ENCODE measurements around the gene DIS3.
A peak's percentile ranks its signal among the peaks of the same experiment; 100 is the strongest.
"Not testable (repeated sequence)": the region's sequence is repeated elsewhere in the genome, so short reads cannot be mapped to it uniquely, and the experiment has no call there.

DIS3 gene

DNA sequence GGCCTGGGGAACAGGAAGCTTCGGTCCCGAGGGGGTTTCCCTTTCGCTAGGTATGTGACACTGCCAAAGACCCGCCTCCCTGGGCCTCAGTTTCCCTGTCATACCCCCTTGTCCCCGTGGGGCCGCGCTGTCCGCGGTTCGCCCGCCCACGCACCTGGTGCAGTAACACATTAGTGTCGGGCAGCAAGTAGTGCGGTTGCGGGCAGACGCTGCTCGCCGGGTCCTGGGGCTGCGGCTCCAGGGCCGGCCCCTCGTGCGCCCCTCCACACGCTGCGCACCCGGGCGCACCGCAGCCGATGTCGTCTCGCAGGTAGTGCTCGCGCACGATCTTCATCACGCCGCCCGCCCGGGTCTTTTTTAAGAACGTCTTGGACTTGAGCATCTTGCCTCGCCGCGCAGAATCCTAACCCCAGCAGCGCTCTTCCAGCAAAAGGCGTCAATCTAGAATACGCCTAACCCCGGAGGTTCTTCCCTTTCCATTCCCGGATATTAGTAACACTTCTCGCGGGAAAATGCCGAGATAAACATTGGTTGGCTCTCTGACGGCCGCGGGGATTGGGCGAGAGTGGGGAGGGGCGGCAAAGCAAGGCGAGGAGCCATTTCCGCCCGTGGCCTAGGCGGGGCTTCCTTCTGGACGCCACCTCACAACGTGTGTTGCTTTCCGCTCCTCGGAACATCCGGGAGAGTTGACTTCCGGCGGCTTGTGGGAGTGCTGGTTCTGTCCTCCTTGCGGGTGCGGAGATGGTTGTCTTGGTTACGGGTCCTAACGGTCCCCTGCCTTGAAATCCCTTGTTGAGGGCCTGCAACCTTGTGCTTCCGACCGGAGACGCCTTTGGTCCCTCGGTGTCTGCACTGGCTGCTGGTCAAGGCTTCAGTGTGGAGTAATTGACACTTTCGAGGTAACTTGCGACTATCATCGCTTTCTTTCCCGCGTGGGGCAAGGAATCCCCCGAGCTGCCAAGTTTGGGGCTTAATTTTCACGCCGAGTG, at the start of gene DIS3, which contains the start of gene PIBF1:
Gene DIS3, minus strand, starts transcription at position 450 of the 989 bp plus-strand sequence. Its CDS starts 68 bp downstream, at position 382.
Gene PIBF1, plus strand, starts transcription at position 683 of the 989 bp plus-strand sequence. CDS start 1,337 bp downstream, outside the sequence.
- peak; percentile 86 for DNase-seq

DNA sequence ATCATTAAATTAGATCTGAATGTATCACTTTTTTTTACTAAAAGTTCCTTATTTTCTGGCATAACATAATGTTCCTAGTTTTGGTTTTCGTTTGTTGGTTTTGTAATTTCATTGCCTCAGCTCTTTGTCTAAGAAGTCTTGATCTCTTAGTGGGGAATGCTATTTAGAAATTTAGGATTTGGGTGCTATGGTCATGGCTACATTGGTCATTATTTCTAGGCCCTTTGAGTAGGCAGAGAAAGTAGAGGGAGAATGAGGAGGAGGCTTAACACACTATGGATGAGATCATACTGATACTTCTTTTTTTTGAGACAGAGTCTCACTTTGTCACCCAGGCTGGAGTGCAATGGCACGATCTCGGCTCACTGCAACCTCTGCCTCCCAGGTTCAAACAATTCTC, 42.0 kb upstream of the DIS3 start:
- no peak for DNase-seq

DNA sequence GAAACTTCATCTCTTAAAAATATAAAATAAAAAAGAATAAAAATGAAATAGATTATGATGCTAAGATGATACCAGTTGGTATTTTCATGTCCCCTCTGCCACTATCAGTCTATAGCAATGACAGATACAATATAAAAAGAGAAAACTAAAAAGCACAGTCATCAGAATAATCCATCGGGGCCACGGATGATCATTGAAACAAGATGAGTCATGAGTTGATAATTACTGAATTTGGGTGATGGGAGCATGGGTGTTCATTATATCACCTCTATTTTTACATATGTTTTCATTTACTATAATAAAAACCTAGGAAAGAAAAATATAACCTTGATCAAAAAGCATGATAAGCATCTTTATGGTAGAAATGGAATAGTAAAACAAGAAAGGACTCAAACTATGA, 41.4 kb upstream of the DIS3 start:
- no peak for DNase-seq

GRCh38 chr13:72820898-72821279, 39.2 kb upstream of the DIS3 start:
- DNase-seq = no peak

DNA sequence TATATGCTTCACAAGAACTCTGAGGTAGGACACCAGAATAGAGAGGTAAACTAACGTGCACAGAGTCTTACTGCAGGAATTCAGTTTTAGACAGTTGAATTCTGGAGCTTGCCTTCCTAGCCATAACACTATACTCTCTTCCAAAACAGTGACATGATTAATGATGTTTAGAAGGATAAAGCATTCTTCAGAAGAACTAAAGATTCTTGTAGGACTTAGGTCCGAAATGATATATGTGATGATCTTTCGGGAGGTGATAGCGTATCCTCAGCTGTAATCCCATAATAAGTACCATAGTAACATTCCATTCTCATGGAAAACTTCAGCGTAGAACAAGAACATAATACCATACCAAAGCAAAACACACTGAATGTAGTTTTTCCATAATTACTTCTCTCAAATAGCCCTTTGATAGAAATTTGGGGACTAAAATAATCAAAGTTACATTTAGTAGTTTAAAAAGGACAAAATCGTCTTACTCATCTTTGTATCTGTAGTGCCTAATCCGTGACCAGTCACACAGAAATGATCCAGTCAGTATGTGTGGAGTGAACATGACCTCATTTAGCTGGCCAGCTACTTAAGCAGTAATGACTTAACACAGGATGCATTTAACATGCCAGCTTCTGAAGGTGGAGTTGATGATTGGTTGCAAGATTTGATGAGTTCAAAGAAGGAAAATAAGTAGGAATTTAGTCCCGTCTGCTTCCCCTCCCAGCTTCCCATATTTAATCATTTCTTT, 38.6 kb upstream of the DIS3 start:
- no peak for DNase-seq

DNA sequence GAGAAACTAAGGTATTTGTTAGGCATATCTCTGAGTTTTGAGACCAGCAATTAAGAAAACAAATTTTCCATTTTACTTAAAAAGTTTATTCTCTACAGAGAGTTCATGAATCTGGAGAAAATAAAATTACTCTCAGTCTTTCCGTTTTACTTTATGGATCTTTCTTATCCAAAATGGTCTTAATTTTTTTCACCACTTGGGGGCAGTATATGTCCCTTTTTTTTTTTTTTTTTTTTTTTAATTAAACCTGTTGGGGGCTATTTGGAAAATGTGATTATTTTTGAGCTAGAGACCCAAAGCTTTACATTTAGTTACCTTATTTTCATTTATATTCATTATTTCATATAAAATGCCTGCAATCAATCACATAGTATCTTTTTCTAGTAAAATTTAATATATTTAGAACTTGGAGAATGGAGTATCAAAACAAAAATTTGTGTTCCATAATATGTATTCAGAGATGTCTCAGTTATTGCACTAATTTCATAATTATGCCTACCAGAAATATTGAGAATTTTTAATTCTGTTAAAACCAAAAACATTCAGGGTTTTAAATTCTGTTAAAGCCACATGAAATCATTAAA, 27.3 kb upstream of the DIS3 start:
- no peak for DNase-seq

GRCh38 chr13:72806514-72806913, 24.8 kb upstream of the DIS3 start:
- not testable (repeated sequence) for DNase-seq

- peak; percentile 22 for DNase-seq
Measured at GRCh38 chr13:72805676-72806346, 24.1 kb upstream of the DIS3 start.

GRCh38 chr13:72804301-72804700, 22.6 kb upstream of the DIS3 start:
- DNase-seq = no peak

DNA sequence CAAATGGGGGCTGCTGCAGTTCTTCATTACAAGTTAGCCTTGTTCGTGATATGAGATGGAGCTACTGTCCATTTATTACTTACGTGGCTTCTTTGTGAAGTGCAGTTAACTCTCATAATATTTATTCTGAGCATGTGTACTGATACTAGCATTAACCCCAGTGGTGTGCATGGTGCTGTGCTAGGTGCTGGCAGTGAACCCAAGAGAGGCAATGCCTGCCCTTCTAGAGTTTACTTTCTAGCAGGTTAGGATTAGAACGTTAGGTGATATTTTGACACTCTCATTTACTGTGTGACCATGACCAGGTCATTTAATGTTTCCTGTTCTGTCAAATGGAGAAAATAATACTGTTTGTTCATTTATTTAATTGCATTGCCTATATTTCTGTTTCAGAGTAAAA, 17.1 kb upstream of the DIS3 start:
- no peak for DNase-seq

DNA sequence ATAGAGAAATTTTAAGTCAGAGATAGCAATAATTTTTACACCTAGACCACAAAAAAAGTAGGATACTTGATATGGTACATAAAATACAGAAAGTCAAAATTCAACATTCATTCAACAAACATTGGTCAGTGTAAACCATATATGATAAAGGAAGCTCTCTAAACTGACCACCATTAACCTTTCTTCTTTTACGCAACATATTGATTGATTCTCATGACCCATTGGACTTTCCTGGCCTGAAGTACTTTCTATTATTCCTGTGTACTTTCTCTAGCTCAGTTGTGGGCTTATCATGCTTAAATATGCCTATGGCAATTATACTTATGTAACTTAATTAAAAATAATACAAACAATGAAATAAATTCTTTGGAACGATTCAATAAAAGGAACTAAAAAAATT, 10.9 kb upstream of the DIS3 start:
- DNase-seq = no peak

GRCh38 chr13:72788831-72789230, 7.1 kb upstream of the DIS3 start:
- DNase-seq = no peak

- DNase-seq = not testable (repeated sequence)
Measured at GRCh38 chr13:72784679-72785078, 3.0 kb upstream of the DIS3 start.

- peak; percentile 4 for DNase-seq
Measured at GRCh38 chr13:72782717-72783116, 1.0 kb upstream of the DIS3 start.

DNA sequence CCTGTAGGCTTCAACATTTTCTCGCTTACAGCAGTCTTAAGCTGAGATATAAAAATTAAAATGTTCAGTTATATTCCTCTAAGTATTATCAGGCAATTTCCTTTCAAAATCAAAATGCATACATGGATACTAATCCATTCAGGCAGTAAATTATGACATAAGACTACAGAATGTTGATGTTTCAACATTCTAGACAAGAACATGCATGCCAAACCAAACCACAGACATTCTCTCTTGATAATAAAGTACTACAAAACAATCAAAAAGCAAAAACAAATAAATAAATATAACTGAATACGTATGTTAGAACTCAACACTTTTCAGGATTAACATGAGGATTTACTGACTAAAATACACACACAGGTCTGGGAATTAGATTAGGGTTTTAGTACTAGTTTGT, 7.7 kb downstream of the DIS3 start:
- DNase-seq = no peak

DNA sequence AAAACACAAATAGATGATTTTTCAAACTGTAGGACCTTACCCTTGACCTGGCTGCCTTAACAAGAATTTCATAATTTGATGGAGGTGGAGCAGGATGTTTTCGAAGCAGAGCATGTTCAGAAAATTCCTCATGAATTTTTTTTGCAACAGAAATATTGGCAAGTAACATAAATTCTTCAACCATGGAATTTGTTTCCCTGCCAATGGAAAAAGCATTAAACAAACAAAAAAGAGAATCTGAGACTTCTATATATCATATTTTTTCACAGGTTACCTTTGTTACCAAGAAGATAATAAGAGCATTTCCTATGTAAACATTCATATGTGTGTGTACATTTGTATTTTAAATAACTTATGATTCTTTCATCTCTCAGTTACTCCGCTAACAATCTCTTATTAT, 18.3 kb downstream of the DIS3 start:
- DNase-seq = no peak

DNA sequence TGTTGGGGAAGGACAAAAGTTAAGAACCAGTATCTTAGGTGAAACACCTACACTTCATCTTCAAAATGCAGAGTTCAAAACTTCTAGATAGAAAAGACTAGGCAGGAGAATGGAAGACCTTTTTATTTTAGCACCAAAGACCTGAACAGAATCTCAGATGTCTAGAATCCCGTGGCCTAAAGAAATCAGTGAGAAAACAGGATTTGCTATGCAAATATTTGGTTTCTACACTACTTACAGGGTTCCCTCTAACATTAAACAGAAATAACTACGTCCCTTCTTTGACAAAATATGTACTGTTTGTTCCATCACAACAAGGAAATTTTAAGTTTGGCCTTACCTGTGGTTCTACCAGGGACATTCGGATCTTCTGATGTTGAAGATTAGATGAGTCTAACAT, 21.5 kb downstream of the DIS3 start:
- DNase-seq = no peak

DNA sequence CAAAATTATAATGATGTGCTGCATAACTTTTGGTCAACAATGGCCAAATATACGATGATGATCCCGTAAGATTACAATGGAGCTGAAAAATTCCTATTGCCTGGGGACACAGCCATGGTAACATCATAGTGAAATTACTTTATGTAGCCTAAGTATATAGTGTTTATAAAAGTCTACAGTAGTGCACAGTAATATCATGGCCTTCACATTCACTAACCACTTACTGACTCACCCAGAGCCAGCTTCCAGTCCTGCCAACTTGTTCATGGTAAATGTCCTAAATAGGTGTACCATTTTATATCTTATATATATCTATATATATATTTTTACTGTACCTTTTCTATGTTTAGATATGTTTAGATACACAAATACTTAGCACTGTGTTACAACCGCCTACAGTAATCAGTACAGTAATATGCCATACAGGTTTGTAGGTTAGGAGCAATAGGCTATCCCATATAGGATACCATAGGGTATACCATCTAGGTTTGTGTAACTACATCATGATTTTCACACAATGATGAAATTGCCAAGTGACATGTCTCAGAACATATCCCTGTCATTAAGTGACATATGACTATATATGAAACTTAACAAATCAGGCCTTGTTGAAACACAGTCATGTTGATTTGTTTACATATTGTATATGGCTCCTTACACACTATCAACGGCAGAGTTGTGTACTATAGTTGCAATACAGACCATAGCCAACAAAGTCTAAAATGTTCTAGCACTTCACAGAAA, 23.7 kb downstream of the DIS3 start:
- DNase-seq = no peak

DNA sequence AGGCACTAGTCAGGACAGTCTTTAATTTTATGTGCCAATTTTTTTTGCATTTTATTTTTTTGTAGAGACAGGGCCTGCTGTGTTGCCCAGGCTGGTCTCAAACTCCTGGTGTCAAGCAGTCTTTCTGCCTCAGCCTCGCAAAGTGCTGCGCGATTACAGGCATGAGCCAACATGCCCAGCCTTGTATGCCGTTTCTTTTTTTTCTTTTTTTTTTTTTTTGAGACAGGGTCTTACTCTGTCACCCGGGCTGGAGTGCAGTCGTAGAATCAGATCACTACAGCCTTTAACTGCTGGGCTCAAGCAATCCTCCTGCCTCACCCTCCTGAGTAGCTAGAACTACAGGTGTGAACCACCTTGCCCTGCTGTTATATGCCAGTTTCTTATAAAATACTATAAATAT, 27.6 kb downstream of the DIS3 start:
- no peak for DNase-seq

DNA sequence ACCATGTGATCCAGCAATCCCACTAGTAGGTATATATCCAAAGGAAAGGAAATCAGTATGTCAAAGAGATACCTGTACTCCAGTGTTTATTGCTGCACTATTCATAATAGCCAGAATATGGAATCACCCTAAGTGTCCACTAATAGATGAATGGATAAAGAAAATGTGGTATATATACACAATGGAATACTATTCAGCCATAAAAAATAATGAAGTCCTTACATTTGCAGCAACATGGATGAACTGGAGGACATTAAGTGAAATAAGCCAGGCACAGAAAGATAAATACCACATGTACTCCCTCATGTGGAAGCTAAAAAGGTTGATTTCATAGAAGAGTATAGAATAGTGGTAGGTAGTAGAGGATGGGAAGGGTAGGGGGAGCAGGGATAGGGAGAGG, 30.5 kb downstream of the DIS3 start:
- no peak for DNase-seq

- DNase-seq = no peak
Measured at GRCh38 chr13:72745260-72745659, 36.4 kb downstream of the DIS3 start.

- DNase-seq = no peak
Measured at GRCh38 chr13:72740015-72740414, 41.7 kb downstream of the DIS3 start.
